ENCODE results near the gene POR.

Gene POR

DNA sequence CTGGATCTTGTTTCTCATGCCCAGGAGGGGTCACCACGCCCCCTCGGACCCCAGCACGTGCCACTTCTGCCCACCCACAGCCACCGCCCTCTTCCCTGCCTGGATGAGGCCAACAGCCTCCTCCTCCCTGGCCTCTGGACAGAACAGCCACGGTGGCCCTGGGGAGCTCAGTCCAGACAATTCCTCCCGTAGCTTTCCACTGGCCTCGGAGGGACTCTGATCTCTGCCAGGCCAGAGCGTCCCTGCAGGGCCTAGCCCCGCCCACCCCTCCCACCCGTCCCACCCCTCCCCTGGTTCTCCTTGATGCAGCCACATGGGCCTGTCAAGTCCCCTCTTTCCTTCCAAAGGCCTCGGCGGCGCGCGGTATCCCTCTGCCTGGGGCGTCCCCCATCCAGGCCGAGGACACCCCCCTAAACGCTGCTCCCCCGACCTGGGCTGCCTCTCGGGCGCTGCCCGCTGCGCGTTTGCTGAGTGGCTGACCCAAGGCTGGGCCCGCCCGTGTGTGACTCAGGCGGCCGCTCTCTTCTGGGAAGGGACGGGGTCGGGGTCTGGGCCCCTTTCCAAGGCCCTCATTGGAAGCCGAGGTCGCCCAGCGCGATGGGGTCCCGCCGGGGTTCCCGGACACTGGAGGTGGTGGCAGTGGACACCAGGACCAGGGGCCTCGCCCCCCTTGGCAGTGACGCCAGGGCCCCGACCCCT, 78.9 kb downstream of the POR start:
- TF ChIP-seq CTCF (IDR thresholded peaks at IDR 0.05; ENCODE audit: control extremely low read depth, extremely low read depth, low read depth, missing control alignments), result no peak
- ChIA-PET CTCF (interaction anchor here (1.2 to 2.9 kb wide), 3 partner anchors 10 to 127 kb away, joined by 3 to 11 read pairs (median 4); no protein-coding TSS in a partner anchor), POLR2A (interaction anchor here (0.5 to 0.8 kb wide), 2 partner anchors 14 to 16 kb away, joined by 3 to 7 read pairs; no protein-coding TSS in a partner anchor)
- DNase-seq (ENCODE audit: extremely low spot score), result peak; percentile 67

DNA sequence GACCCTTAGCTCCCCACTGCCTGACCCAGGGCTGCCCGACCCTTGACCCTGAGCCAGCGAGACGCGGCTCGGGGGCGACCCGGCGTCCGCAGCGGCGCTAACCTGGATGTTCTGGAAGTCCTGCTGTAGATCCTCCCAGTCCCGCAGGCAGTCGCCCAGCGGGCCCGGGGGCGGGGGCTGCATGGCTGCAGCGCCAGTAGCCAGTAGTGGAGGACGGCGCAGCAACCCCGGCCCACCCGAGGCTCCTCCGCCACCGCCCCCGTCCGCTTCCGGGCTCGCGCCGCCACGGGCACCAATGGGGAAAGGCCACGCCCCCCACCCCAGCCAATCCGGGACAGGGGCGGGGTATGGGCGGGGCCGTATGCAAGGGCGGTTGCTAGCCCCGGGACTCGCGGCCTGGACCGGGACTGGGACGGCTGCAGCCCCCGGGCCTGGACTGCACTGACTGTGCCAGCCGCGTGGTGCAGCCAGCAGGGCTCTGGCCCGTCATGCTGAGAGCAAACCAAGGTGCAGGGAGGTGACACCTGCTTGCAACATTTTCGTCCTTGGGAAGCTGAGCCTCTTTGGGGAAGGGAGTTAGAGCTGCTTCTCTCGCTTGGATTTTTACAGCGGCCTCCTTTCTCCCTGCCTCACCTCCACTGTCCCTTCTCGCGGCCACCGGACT, 79.6 kb downstream of the POR start, which contains the start of gene TMEM120A:
Gene TMEM120A, minus strand, starts transcription at position 208 of the 664 bp plus-strand sequence. Its CDS starts 25 bp downstream, at position 183.
- CTCF ChIA-PET, result interaction anchor here (1.5 kb wide), 2 partner anchors 9 to 26 kb away, joined by 3 read pairs; no protein-coding TSS in a partner anchor
- POLR2A ChIA-PET, result interaction anchor here (0.5 to 0.8 kb wide), 2 partner anchors 14 to 16 kb away, joined by 3 to 7 read pairs; no protein-coding TSS in a partner anchor

GRCh38 chr7:75995052-75995471, 80.1 kb downstream of the POR start:
- ChIA-PET POLR2A (no interaction called here), CTCF (interaction anchor here (1.5 kb wide), 2 partner anchors 8 to 25 kb away, joined by 3 read pairs; no protein-coding TSS in a partner anchor)
- no peak for TF ChIP-seq CTCF (IDR thresholded peaks at IDR 0.05; ENCODE audit: control extremely low read depth, extremely low read depth, low read depth, missing control alignments)
- DNase-seq (ENCODE audit: extremely low spot score), result no peak

More for the DNA sequence above, 79.6 kb downstream of the POR start, which contains the start of gene TMEM120A:
- peak; percentile 100 for DNase-seq (ENCODE audit: extremely low spot score)
- no peak for TF ChIP-seq CTCF (IDR thresholded peaks at IDR 0.05; ENCODE audit: control extremely low read depth, extremely low read depth, low read depth, missing control alignments)

DNA sequence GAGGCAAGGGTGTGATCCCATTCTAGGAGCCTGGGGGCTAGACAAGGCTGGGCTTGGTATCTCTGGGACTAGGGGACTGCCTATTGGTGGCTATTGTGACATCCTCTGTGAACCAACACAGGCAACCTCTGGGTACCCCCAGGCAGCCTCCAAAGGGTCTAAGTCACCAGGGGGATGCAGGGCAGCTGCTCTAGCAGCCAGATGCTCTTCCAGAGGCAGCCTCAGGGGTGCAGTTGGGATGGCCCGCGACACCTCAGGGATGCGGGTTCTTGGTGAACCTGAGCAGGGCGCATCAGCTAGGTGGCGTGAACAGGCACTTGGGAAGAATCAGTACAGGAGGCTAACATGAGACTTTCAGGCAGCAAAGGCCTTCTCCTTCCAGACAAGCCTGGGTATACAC, 81.0 kb downstream of the POR start:
- CTCF ChIA-PET, result interaction anchor here (1.2 to 1.5 kb wide), 2 partner anchors 7 to 24 kb away, joined by 3 to 4 read pairs; no protein-coding TSS in a partner anchor
- DNase-seq (ENCODE audit: extremely low spot score), result no peak
- POLR2A ChIA-PET, result no interaction called here
- no peak for TF ChIP-seq CTCF (IDR thresholded peaks at IDR 0.05; ENCODE audit: control extremely low read depth, extremely low read depth, low read depth, missing control alignments)

GRCh38 chr7:75996476-75996875, 81.5 kb downstream of the POR start:
- POLR2A ChIA-PET, result no interaction called here
- no peak for DNase-seq (ENCODE audit: extremely low spot score)
- CTCF ChIA-PET, result interaction anchor here (1.2 kb wide), 1 partner anchor 24 kb away, joined by 4 read pairs; no protein-coding TSS in a partner anchor
- no peak for TF ChIP-seq CTCF (IDR thresholded peaks at IDR 0.05; ENCODE audit: control extremely low read depth, extremely low read depth, low read depth, missing control alignments)

GRCh38 chr7:75998038-75998437, 83.1 kb downstream of the POR start:
- CTCF ChIA-PET, result interaction anchor here (0.8 to 2.0 kb wide), 2 partner anchors 12 to 22 kb away, joined by 3 to 5 read pairs; no protein-coding TSS in a partner anchor
- no peak for DNase-seq (ENCODE audit: extremely low spot score)
- TF ChIP-seq CTCF (IDR thresholded peaks at IDR 0.05; ENCODE audit: control extremely low read depth, extremely low read depth, low read depth, missing control alignments), result no peak
- POLR2A ChIA-PET, result interaction anchor here (0.6 kb wide), 1 partner anchor 242 kb away, joined by 3 read pairs; no protein-coding TSS in a partner anchor

Data from GM10248 (cell line).